OCI-LY3 (cell line): ENCODE data around the gene FRAS1.

Experiments
- H2AFZ ChIP-seq: fragments of 200-600, 300-600 bp; shearing (Covaris generic); 2 replicates; pipeline ENCODE4 v1.6.0; 2014; ENCODE audit warnings: antibody characterized with exemption, low read depth, low read length
- H3K27ac ChIP-seq: fragments of 200-600, 300-600 bp; sonication (generic); 2 replicates; pipeline ENCODE4 v1.5.1; 2014; ENCODE audit warnings: mild to moderate bottlenecking, low read length, moderate library complexity, mixed read lengths
- H3K27me3 ChIP-seq: fragments of 200-600, 300-600 bp; sonication (generic); 2 replicates; pipeline ENCODE4 v1.6.1; 2014; ENCODE audit warnings: low read depth, low read length, mixed read lengths
- H3K36me3 ChIP-seq: fragments of 200-600, 300-600 bp; sonication (generic); replicated peaks from 2 replicates; pipeline ENCODE3; 2014; ENCODE audit warnings: low read depth, low read length, mixed read lengths
- H3K4me1 ChIP-seq: fragments of 300-600, 200-600 bp; sonication (generic); 2 replicates; pipeline ENCODE4 v1.6.1; 2014; ENCODE audit warnings: low read length, mixed read lengths
- H3K4me2 ChIP-seq: fragments of 200-600, 300-600 bp; sonication (generic); 2 replicates; pipeline ENCODE4 v1.6.1; 2014; ENCODE audit warnings: low read length, mixed read lengths
- H3K4me3 ChIP-seq: fragments of 300-600, 200-600 bp; sonication (generic); 2 replicates; pipeline ENCODE4 v1.5.1; 2014; ENCODE audit warnings: antibody characterized with exemption, mild to moderate bottlenecking, low read length, moderate library complexity
- H3K79me2 ChIP-seq: fragments of 300-600, 200-600 bp; shearing (Covaris generic); 2 replicates; pipeline ENCODE4 v1.6.1; 2014; ENCODE audit warnings: mild to moderate bottlenecking, low read length, mixed read lengths
- H3K9ac ChIP-seq: fragments of 300-600, 200-600 bp; shearing (Covaris generic); 2 replicates; pipeline ENCODE4 v1.6.0; 2014; ENCODE audit warnings: mild to moderate bottlenecking, low read length, moderate library complexity
- H3K9me3 ChIP-seq: fragments of 200-600, 300-600 bp; shearing (Covaris generic); 2 replicates; pipeline ENCODE4 v1.6.1; 2014; ENCODE audit warnings: low read length, mixed read lengths; ENCODE audit not compliant: insufficient read depth
- H4K20me1 ChIP-seq: fragments of 200-600, 300-600 bp; sonication (generic); 2 replicates; pipeline ENCODE4 v1.6.1; 2016; ENCODE audit warnings: low read length, mixed read lengths; ENCODE audit not compliant: insufficient read depth
- EZH2phosphoT487 ChIP-seq: fragments of 200-600 bp; shearing (Covaris generic); IDR thresholded peaks from 2 replicates; pipeline ENCODE4 v1.6.1; 2018; ENCODE audit warnings: antibody characterized with exemption, mixed run types, low read depth
- TF ChIP-seq, protein P1 (sequence below): fragments of 200-600, 300-600 bp; sonication (generic); IDR thresholded peaks from 2 replicates; pipeline ENCODE4 v1.5.1; 2014; ENCODE audit warnings: antibody characterized with exemption, low read length, low read depth

The FRAS1 gene

DNA sequence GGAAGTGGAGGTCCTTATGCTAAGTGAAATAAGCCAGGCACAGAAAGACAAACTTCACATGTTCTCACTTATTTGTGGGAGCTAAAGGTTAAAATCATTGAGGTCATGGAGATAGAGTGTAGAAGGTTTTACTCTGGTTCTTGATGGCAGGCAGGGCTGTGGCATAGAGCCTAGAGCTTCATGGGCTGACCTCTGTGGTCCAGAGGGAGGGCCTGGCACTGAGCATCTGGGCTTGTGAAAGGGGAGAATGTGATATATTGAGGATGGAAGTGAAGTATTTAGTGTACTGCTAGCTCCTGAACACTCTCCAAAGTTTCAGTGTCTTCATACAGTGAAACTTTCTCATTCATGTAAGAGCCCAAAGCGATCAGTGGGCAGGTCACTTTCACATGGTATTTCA is 423.2 kb downstream of the FRAS1 start:
- no peak overlapping the region for H3K9ac ChIP-seq
- H2AFZ ChIP-seq, result no peak overlapping the region

DNA sequence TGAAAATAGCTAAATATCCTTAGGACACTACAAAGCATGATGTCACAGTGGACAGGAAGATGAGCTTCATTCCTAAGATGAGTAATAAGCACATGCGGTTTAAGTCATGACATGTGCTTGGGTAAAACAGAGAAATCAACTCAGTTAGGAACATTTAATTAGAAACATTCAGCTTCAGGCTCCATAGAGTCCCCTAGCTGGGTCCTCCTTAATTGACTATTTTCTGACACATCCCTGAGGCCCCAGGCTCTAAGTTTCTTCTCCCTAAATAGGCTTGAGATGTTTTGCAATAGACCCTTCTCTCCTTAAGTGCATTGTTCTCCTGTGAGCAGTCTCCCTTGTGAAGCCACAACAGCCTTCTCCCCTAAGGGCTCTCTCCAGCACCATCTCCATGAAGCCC is 424.1 kb downstream of the FRAS1 start:
- H3K79me2 ChIP-seq, result no peaks in the 10 kb centered on the region
- no peaks in the 10 kb centered on the region for H3K36me3 ChIP-seq
- no peak overlapping the region for H3K4me3 ChIP-seq
- H3K27ac ChIP-seq, result no peak overlapping the region
- no peaks in the 10 kb centered on the region for H3K4me1 ChIP-seq
- no peaks in the 10 kb centered on the region for H3K27me3 ChIP-seq
- H4K20me1 ChIP-seq, result no peaks in the 10 kb centered on the region
- H2AFZ ChIP-seq, result no peak overlapping the region
- TF ChIP-seq, protein P1, sequence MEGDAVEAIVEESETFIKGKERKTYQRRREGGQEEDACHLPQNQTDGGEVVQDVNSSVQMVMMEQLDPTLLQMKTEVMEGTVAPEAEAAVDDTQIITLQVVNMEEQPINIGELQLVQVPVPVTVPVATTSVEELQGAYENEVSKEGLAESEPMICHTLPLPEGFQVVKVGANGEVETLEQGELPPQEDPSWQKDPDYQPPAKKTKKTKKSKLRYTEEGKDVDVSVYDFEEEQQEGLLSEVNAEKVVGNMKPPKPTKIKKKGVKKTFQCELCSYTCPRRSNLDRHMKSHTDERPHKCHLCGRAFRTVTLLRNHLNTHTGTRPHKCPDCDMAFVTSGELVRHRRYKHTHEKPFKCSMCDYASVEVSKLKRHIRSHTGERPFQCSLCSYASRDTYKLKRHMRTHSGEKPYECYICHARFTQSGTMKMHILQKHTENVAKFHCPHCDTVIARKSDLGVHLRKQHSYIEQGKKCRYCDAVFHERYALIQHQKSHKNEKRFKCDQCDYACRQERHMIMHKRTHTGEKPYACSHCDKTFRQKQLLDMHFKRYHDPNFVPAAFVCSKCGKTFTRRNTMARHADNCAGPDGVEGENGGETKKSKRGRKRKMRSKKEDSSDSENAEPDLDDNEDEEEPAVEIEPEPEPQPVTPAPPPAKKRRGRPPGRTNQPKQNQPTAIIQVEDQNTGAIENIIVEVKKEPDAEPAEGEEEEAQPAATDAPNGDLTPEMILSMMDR, result no peak
- no peak for TF ChIP-seq EZH2phosphoT487
- no peaks in the 10 kb centered on the region for H3K9me3 ChIP-seq
- H3K9ac ChIP-seq, result no peak overlapping the region
- H3K4me2 ChIP-seq, result no peak overlapping the region

More for the DNA sequence above, 423.2 kb downstream of the FRAS1 start:
- H3K36me3 ChIP-seq, result no peaks in the 10 kb centered on the region
- no peaks in the 10 kb centered on the region for H4K20me1 ChIP-seq
- H3K9me3 ChIP-seq, result no peaks in the 10 kb centered on the region
- TF ChIP-seq, protein P1, result no peak
- TF ChIP-seq EZH2phosphoT487, result no peak
- no peak overlapping the region for H3K4me2 ChIP-seq
- no peaks in the 10 kb centered on the region for H3K4me1 ChIP-seq
- no peaks in the 10 kb centered on the region for H3K27me3 ChIP-seq
- no peak overlapping the region for H3K27ac ChIP-seq
- no peaks in the 10 kb centered on the region for H3K79me2 ChIP-seq
- H3K4me3 ChIP-seq, result no peak overlapping the region

DNA sequence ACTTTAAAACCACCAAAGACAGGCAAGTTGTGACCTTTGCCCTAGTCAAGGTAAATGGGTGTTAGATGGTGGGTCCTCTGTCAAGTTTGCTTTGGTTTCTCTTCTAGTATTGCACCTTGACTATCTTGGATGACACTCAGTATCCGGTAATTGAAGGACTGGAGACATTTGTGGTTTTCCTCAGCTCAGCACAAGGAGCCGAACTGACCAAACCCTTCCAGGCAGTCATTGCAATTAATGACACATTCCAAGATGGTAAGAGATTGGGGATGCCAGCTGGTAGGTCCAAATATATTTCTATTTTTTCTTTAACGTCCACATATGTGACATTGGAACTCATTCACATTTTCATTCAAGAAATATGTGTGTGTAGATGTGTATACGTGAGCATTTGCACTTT is 425.2 kb downstream of the FRAS1 start:
- Histone ChIP-seq H4K20me1 (no peaks in the 10 kb centered on the region), H3K4me2 (no peak overlapping the region), H3K4me1 (no peaks in the 10 kb centered on the region), H3K27me3 (no peaks in the 10 kb centered on the region), H2AFZ (no peak overlapping the region), H3K4me3 (no peak overlapping the region), H3K79me2 (no peaks in the 10 kb centered on the region), H3K36me3 (no peaks in the 10 kb centered on the region), H3K9ac (no peak overlapping the region), H3K9me3 (no peaks in the 10 kb centered on the region), H3K27ac (no peak overlapping the region)
- TF ChIP-seq, protein P1, result no peak
- no peak for TF ChIP-seq EZH2phosphoT487

DNA sequence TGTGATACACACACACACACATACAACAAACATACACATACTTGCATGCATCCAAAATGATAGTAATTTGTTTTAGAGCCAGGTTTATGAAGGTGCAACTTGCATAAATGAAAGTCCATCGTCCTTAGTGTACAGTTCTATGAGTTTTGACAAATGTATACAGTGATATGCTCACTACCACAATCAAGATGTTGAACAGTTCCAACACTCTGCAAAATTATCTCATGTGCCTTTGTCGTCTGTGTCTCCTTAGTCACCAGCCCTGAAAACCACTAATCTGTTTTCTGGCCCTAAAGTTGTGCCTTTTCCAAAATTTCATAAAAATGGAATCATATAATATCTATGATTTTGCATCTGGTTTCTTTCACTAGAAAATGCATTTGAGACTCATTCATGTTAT is 426.7 kb downstream of the FRAS1 start:
- Histone ChIP-seq H3K36me3 (no peaks in the 10 kb centered on the region), H3K4me1 (no peaks in the 10 kb centered on the region), H2AFZ (no peak overlapping the region), H3K9ac (no peak overlapping the region), H4K20me1 (no peaks in the 10 kb centered on the region), H3K4me2 (no peak overlapping the region), H3K27ac (no peak overlapping the region), H3K9me3 (no peaks in the 10 kb centered on the region), H3K27me3 (no peaks in the 10 kb centered on the region), H3K4me3 (no peak overlapping the region), H3K79me2 (no peaks in the 10 kb centered on the region)
- TF ChIP-seq, protein P1, result no peak
- no peak for TF ChIP-seq EZH2phosphoT487
